ENCODE results near the gene HBQ1.
A peak's percentile ranks its signal among the peaks of the same experiment; 100 is the strongest.

The HBQ1 gene

DNA sequence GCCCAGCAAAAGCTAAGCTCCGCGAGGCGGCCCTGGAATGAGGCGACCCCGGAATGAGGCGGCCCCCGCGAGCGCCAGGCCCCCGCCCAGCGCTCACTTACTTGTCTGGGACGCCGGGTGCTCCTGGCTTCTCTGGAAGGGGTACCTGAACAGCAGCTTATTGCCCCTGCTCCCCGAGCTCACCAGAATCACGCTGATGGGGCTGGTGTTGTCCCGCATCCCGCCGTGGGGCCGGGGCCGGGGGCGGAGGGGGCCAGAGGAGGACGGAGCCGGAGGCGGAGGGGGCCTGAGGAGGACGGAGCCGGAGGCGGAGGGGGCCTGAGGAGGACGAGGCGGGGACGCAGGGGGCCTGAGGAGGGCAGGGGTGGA lies 42.2 kb upstream of the HBQ1 start:
- no peak overlapping the region for H3K27ac ChIP-seq (ENCODE audit: low read length, poor library complexity, severe bottlenecking)
- H2BK12ac ChIP-seq (ENCODE audit: low read length in 2 of 2): peak overlapping the region in 1 of 2 experiments; percentile 77
- peak; percentile 44 for DNase-seq
- peak overlapping the region; percentile 89 for H2BK120ac ChIP-seq (ENCODE audit: low read depth, low read length)
- H2BK15ac ChIP-seq (ENCODE audit: low read depth, poor library complexity, severe bottlenecking): no peak overlapping the region
- peak overlapping the region; percentile 80 for H4K91ac ChIP-seq (ENCODE audit: low read length)
- peak overlapping the region; percentile 84 for H4K8ac ChIP-seq (ENCODE audit: low read length)
- H3K18ac ChIP-seq (ENCODE audit: low read depth in 1 of 2, low read length in 2 of 2): peak overlapping the region; percentile 79
- no peaks in the 10 kb centered on the region for H3K27me3 ChIP-seq (ENCODE audit: control insufficient read depth in 1 of 2, insufficient read depth in 1 of 2, low read length in 2 of 2)
- H2AK5ac ChIP-seq (ENCODE audit: low read length, severe bottlenecking): no peak overlapping the region
- H3K4me3 ChIP-seq (ENCODE audit: insufficient read depth in 1 of 2, low read depth in 1 of 2, low read length in 2 of 2): peak overlapping the region; percentile 70 to 85
- under 1% methylated on average over 21 of the region's 30 CpGs for WGBS
- H3K4me1 ChIP-seq (ENCODE audit: control insufficient read depth, insufficient read depth, low read depth, low read length): peaks cover 4% of the 10 kb centered on the region
- peak overlapping the region; percentile 79 for H3K4me2 ChIP-seq (ENCODE audit: low read length, poor library complexity, severe bottlenecking)
- H2BK5ac ChIP-seq (ENCODE audit: low read depth, low read length, poor library complexity, severe bottlenecking): peak overlapping the region; percentile 81
- H2AFZ ChIP-seq (ENCODE audit: low read depth, low read length): no peak overlapping the region
- H3K36me3 ChIP-seq (ENCODE audit: control insufficient read depth in 1 of 2, insufficient read depth in 2 of 2, low read depth in 1 of 2, low read length in 2 of 2): peaks cover 0 to 5% of the 10 kb centered on the region in 2 experiments
- peak overlapping the region; percentile 93 for H3K9ac ChIP-seq (ENCODE audit: low read length)
- peaks cover 9% of the 10 kb centered on the region for H3K79me1 ChIP-seq (replicated peaks; ENCODE audit: low read length, poor library complexity, severe bottlenecking)
- H3K23ac ChIP-seq (ENCODE audit: low read length in 2 of 2): no peak overlapping the region
- H3K9me3 ChIP-seq (ENCODE audit: control insufficient read depth, low read length): no peaks in the 10 kb centered on the region
- peak overlapping the region in 1 of 2 experiments; percentile 95 for H3K14ac ChIP-seq (ENCODE audit: low read length in 2 of 2)
- peak overlapping the region in 1 of 2 experiments; percentile 75 for H3K4ac ChIP-seq (ENCODE audit: low read depth in 1 of 2, low read length in 2 of 2)

DNA sequence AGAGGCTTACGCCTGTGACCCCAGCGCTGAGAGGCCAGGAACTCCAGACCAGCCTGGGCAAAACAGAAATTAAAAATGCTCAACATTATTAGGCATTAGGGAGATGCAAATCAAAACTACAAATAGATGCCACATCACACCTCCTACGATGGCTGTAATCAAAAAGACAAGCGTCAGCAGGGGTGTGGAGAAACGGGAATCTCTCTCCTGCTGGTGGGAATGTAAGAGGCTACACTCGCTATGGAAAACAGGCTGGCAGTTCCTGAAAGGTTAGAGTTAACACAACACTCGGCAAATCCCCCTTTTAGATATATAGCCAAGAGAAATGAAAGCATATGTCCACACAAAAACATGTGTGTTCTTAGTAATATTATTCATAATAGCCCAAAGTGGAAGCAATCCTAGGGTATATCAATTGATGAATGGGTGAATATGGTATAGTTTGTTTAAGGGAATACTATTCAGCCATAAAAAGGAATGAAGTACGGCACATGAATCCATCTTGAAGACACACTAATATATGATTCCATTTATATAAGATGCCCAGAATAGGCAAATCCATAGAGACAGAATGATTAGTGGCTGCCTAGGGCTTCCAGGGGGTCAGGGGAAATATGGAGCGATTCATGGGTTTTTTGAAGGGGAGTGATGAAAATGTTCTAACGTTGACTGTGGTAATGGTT lies 39.9 kb upstream of the HBQ1 start:
- WGBS: 82% methylated on average over 7 of the region's 10 CpGs
- Histone ChIP-seq H3K4me1 (ENCODE audit: control insufficient read depth, insufficient read depth, low read depth, low read length) (peaks cover 7% of the 10 kb centered on the region), H3K9me3 (ENCODE audit: control insufficient read depth, low read length) (no peaks in the 10 kb centered on the region), H3K4me2 (ENCODE audit: low read length, poor library complexity, severe bottlenecking) (no peak overlapping the region), H3K36me3 (ENCODE audit: control insufficient read depth in 1 of 2, insufficient read depth in 2 of 2, low read depth in 1 of 2, low read length in 2 of 2) (peaks cover 0 to 5% of the 10 kb centered on the region in 2 experiments), H3K23ac (ENCODE audit: low read length in 2 of 2) (no peak overlapping the region), H2AK5ac (ENCODE audit: low read length, severe bottlenecking) (no peak overlapping the region), H4K8ac (ENCODE audit: low read length) (no peak overlapping the region), H3K27ac (ENCODE audit: low read length, poor library complexity, severe bottlenecking) (no peak overlapping the region), H2BK12ac (ENCODE audit: low read length in 2 of 2) (no peak overlapping the region), H3K9ac (ENCODE audit: low read length) (no peak overlapping the region), H3K18ac (ENCODE audit: low read depth in 1 of 2, low read length in 2 of 2) (no peak overlapping the region), H3K27me3 (ENCODE audit: control insufficient read depth in 1 of 2, insufficient read depth in 1 of 2, low read length in 2 of 2) (peaks cover 0 to 4% of the 10 kb centered on the region in 2 experiments), H3K14ac (ENCODE audit: low read length in 2 of 2) (no peak overlapping the region), H4K91ac (ENCODE audit: low read length) (no peak overlapping the region), H3K4ac (ENCODE audit: low read depth in 1 of 2, low read length in 2 of 2) (no peak overlapping the region), H2AFZ (ENCODE audit: low read depth, low read length) (no peak overlapping the region), H3K79me1 (replicated peaks; ENCODE audit: low read length, poor library complexity, severe bottlenecking) (peaks cover 5% of the 10 kb centered on the region), H2BK15ac (ENCODE audit: low read depth, poor library complexity, severe bottlenecking) (no peak overlapping the region), H2BK5ac (ENCODE audit: low read depth, low read length, poor library complexity, severe bottlenecking) (no peak overlapping the region), H3K4me3 (ENCODE audit: insufficient read depth in 1 of 2, low read depth in 1 of 2, low read length in 2 of 2) (no peak overlapping the region), H2BK120ac (ENCODE audit: low read depth, low read length) (no peak overlapping the region)
- DNase-seq: no peak

- H4K8ac ChIP-seq (ENCODE audit: low read length): no peak overlapping the region
- no peak overlapping the region for H3K14ac ChIP-seq (ENCODE audit: low read length in 2 of 2)
- peaks cover 3% of the 10 kb centered on the region for H3K4me1 ChIP-seq (ENCODE audit: control insufficient read depth, insufficient read depth, low read depth, low read length)
- H2BK120ac ChIP-seq (ENCODE audit: low read depth, low read length): no peak overlapping the region
- peaks cover 0 to 8% of the 10 kb centered on the region in 2 experiments for H3K27me3 ChIP-seq (ENCODE audit: control insufficient read depth in 1 of 2, insufficient read depth in 1 of 2, low read length in 2 of 2)
- 90% methylated on average over 12 of the region's 12 CpGs for WGBS
- no peak for DNase-seq
- H2BK12ac ChIP-seq (ENCODE audit: low read length in 2 of 2): no peak overlapping the region
- no peak overlapping the region for H3K4ac ChIP-seq (ENCODE audit: low read depth in 1 of 2, low read length in 2 of 2)
- no peak overlapping the region for H3K27ac ChIP-seq (ENCODE audit: low read length, poor library complexity, severe bottlenecking)
- no peak overlapping the region for H3K23ac ChIP-seq (ENCODE audit: low read length in 2 of 2)
- H3K4me3 ChIP-seq (ENCODE audit: insufficient read depth in 1 of 2, low read depth in 1 of 2, low read length in 2 of 2): no peak overlapping the region
- H2BK5ac ChIP-seq (ENCODE audit: low read depth, low read length, poor library complexity, severe bottlenecking): no peak overlapping the region
- H3K4me2 ChIP-seq (ENCODE audit: low read length, poor library complexity, severe bottlenecking): no peak overlapping the region
- no peaks in the 10 kb centered on the region for H3K36me3 ChIP-seq (ENCODE audit: control insufficient read depth in 1 of 2, insufficient read depth in 2 of 2, low read depth in 1 of 2, low read length in 2 of 2)
- no peak overlapping the region for H2BK15ac ChIP-seq (ENCODE audit: low read depth, poor library complexity, severe bottlenecking)
- no peak overlapping the region for H3K18ac ChIP-seq (ENCODE audit: low read depth in 1 of 2, low read length in 2 of 2)
- peaks cover 2% of the 10 kb centered on the region for H3K79me1 ChIP-seq (replicated peaks; ENCODE audit: low read length, poor library complexity, severe bottlenecking)
- no peaks in the 10 kb centered on the region for H3K9me3 ChIP-seq (ENCODE audit: control insufficient read depth, low read length)
- no peak overlapping the region for H3K9ac ChIP-seq (ENCODE audit: low read length)
- no peak overlapping the region for H2AFZ ChIP-seq (ENCODE audit: low read depth, low read length)
- no peak overlapping the region for H2AK5ac ChIP-seq (ENCODE audit: low read length, severe bottlenecking)
- H4K91ac ChIP-seq (ENCODE audit: low read length): no peak overlapping the region
Measured at GRCh38 chr16:142405-142967, 37.8 kb upstream of the HBQ1 start.

GRCh38 chr16:143047-143446 lies 37.2 kb upstream of the HBQ1 start:
- DNase-seq: no peak
- no peaks in the 10 kb centered on the region for H3K79me1 ChIP-seq (replicated peaks; ENCODE audit: low read length, poor library complexity, severe bottlenecking)

More at GRCh38 chr16:143047-143446, 37.2 kb upstream of the HBQ1 start:
- 87% methylated on average over 6 of the region's 6 CpGs for WGBS
- Histone ChIP-seq H3K18ac (ENCODE audit: low read depth in 1 of 2, low read length in 2 of 2) (no peak overlapping the region), H2BK12ac (ENCODE audit: low read length in 2 of 2) (no peak overlapping the region), H3K4me2 (ENCODE audit: low read length, poor library complexity, severe bottlenecking) (no peak overlapping the region), H3K4ac (ENCODE audit: low read depth in 1 of 2, low read length in 2 of 2) (no peak overlapping the region), H3K36me3 (ENCODE audit: control insufficient read depth in 1 of 2, insufficient read depth in 2 of 2, low read depth in 1 of 2, low read length in 2 of 2) (no peaks in the 10 kb centered on the region), H2BK15ac (ENCODE audit: low read depth, poor library complexity, severe bottlenecking) (no peak overlapping the region), H3K4me1 (ENCODE audit: control insufficient read depth, insufficient read depth, low read depth, low read length) (peaks cover 3% of the 10 kb centered on the region), H3K27me3 (ENCODE audit: control insufficient read depth in 1 of 2, insufficient read depth in 1 of 2, low read length in 2 of 2) (peaks cover 0 to 11% of the 10 kb centered on the region in 2 experiments), H2BK120ac (ENCODE audit: low read depth, low read length) (no peak overlapping the region), H3K23ac (ENCODE audit: low read length in 2 of 2) (no peak overlapping the region), H3K9ac (ENCODE audit: low read length) (no peak overlapping the region), H3K9me3 (ENCODE audit: control insufficient read depth, low read length) (no peaks in the 10 kb centered on the region), H2AK5ac (ENCODE audit: low read length, severe bottlenecking) (no peak overlapping the region), H2BK5ac (ENCODE audit: low read depth, low read length, poor library complexity, severe bottlenecking) (no peak overlapping the region), H4K8ac (ENCODE audit: low read length) (no peak overlapping the region), H3K4me3 (ENCODE audit: insufficient read depth in 1 of 2, low read depth in 1 of 2, low read length in 2 of 2) (no peak overlapping the region), H3K27ac (ENCODE audit: low read length, poor library complexity, severe bottlenecking) (no peak overlapping the region), H3K14ac (ENCODE audit: low read length in 2 of 2) (no peak overlapping the region), H4K91ac (ENCODE audit: low read length) (no peak overlapping the region), H2AFZ (ENCODE audit: low read depth, low read length) (no peak overlapping the region)
